Endothelial cell of umbilical vein (primary cell): ENCODE measurements around the gene METTL6. TPM values are rescaled to one million over a fixed set of nuclear protein-coding genes. Genes with fewer than 3 reads are reported as not detected.

Source experiments
- BruUV-seq: library from RNA; stranded (reverse); fragments of 400-500 nt; replicated peaks from 2 replicates; lab custom pipeline; 2021; lab: Mats Ljungman, UMichigan
- CTCF ChIA-PET: fragments of 300-600, 350-600 bp; sonication (Branson Sonifier 250); formaldehyde crosslinking; loops from one replicate; lab custom pipeline; 2021; ENCODE audit warnings: antibody characterized with exemption, inconsistent platforms; lab: Charles Lee
- POLR2A ChIA-PET: fragments of 300-600, 350-600 bp; sonication (Branson Sonifier 250); formaldehyde crosslinking; loops from one replicate; lab custom pipeline; 2021; ENCODE audit warnings: antibody characterized with exemption, inconsistent platforms; lab: Charles Lee
- DNase-seq: peaks from one replicate; pipeline ENCODE4 v3.0.0-alpha.2; 2011; ENCODE audit warnings: low read depth, low spot score
- FAIRE-seq: peaks from 2 replicates; lab custom pipeline; 2011; peaks lifted over from hg19 to GRCh38; lab: Jason Lieb, UNC
- H2AFZ ChIP-seq: 2 replicates; pipeline ENCODE4 v1.6.0; 2012; ENCODE audit warnings: low read depth, low read length, control low read depth, inconsistent platforms
- H3K27ac ChIP-seq: 2 replicates; pipeline ENCODE4 v1.5.1; 2011; ENCODE audit warnings: low read depth, mild to moderate bottlenecking, control low read depth, low read length, moderate library complexity; ENCODE audit not compliant: insufficient read depth
- H3K27me3 ChIP-seq, 2 experiments: 2 replicates each; pipeline versions ENCODE4 v1.6.0 to v1.6.1; 2011; ENCODE audit warnings: low read length in 2 of 2, mixed read lengths in 1 of 2; ENCODE audit not compliant: control insufficient read depth in 2 of 2, insufficient read depth in 2 of 2
- H3K36me3 ChIP-seq, 2 experiments: 2 replicates in 1 of 2; 3 replicates in 1 of 2; pipeline ENCODE4 v1.5.1; 2011; ENCODE audit warnings: low read length in 2 of 2, mild to moderate bottlenecking in 1 of 2, moderate library complexity in 1 of 2; ENCODE audit not compliant: control insufficient read depth in 2 of 2, insufficient read depth in 2 of 2; ENCODE audit errors: extremely low read depth in 1 of 2
- H3K4me1 ChIP-seq: 3 replicates; pipeline ENCODE4 v1.5.1; 2011; ENCODE audit warnings: mild to moderate bottlenecking, low read length; ENCODE audit not compliant: control insufficient read depth, insufficient read depth; ENCODE audit errors: extremely low read depth
- H3K4me2 ChIP-seq: 2 replicates; pipeline ENCODE4 v1.6.1; 2011; ENCODE audit warnings: low read length, control low read depth, mixed read lengths; ENCODE audit not compliant: insufficient read depth
- H3K4me3 ChIP-seq, 3 experiments: fragments of 200-600 bp in 1 of 3; sonication (generic), shearing (Covaris generic) in 1 of 3; replicated peaks in 1 of 3; 2 replicates each; pipeline ENCODE4 v1.5.1; 2011 to 2016; ENCODE audit warnings: control low read depth in 3 of 3, low read length in 3 of 3, mild to moderate bottlenecking in 2 of 3, inconsistent platforms in 1 of 3, low read depth in 1 of 3, moderate library complexity in 1 of 3; ENCODE audit not compliant: insufficient read depth in 1 of 3
- H3K79me2 ChIP-seq: 2 replicates; pipeline ENCODE4 v1.6.0; 2012; ENCODE audit warnings: low read length, inconsistent platforms; ENCODE audit not compliant: control insufficient read depth, insufficient read depth
- H3K9ac ChIP-seq: replicated peaks from 2 replicates; pipeline ENCODE3; 2011; ENCODE audit warnings: low read length, control low read depth; ENCODE audit not compliant: insufficient read depth; ENCODE audit errors: extremely low read depth
- H3K9me1 ChIP-seq: replicated peaks from 3 replicates; pipeline ENCODE4 v1.6.0; 2011; ENCODE audit warnings: mild to moderate bottlenecking, low read length; ENCODE audit not compliant: control insufficient read depth, insufficient read depth; ENCODE audit errors: extremely low read depth
- H3K9me3 ChIP-seq: replicated peaks from 2 replicates; pipeline ENCODE4 v1.5.1; 2012; ENCODE audit warnings: low read length, inconsistent platforms; ENCODE audit not compliant: control insufficient read depth, insufficient read depth
- H4K20me1 ChIP-seq: replicated peaks from 2 replicates; pipeline ENCODE3; 2011; ENCODE audit warnings: mild to moderate bottlenecking, low read length; ENCODE audit not compliant: control insufficient read depth, insufficient read depth; ENCODE audit errors: extremely low read depth
- CTCF ChIP-seq, 2 donors: IDR thresholded peaks; 1 replicate in 1 of 2; 2 replicates in 1 of 2; pipeline ENCODE4 v1.5.1; 2011; ENCODE audit warnings: low read length in 2 of 2, mild to moderate bottlenecking in 2 of 2, moderate library complexity in 2 of 2, control low read depth in 1 of 2, inconsistent platforms in 1 of 2, low read depth in 1 of 2; ENCODE audit not compliant: insufficient read depth in 1 of 2; ENCODE audit errors: extremely low read depth in 1 of 2
- EZH2 ChIP-seq: IDR thresholded peaks from 2 replicates; pipeline ENCODE4 v1.6.1; 2012; ENCODE audit warnings: borderline replicate concordance, low read depth, mild to moderate bottlenecking, moderate library complexity, low read length, inconsistent platforms; ENCODE audit not compliant: severe bottlenecking
- FOS ChIP-seq: IDR thresholded peaks from 2 replicates; pipeline ENCODE4 v1.6.1; 2011; ENCODE audit warnings: mild to moderate bottlenecking, low read length, moderate library complexity, borderline replicate concordance; ENCODE audit not compliant: insufficient read depth
- GATA2 ChIP-seq: IDR thresholded peaks from 2 replicates; pipeline ENCODE4 v1.7.0; 2011; ENCODE audit warnings: low read depth, mild to moderate bottlenecking, moderate library complexity, mixed read lengths, low read length; ENCODE audit not compliant: insufficient read length, insufficient read depth
- JUN ChIP-seq: IDR thresholded peaks from 2 replicates; pipeline ENCODE4 v1.6.1; 2011; ENCODE audit warnings: borderline replicate concordance, low read depth; ENCODE audit not compliant: insufficient read length, insufficient read depth
- MYC ChIP-seq: IDR thresholded peaks from one replicate; pipeline ENCODE4 v1.6.1; 2011; ENCODE audit warnings: mild to moderate bottlenecking, low read depth, low read length
- POLR2A ChIP-seq: IDR thresholded peaks from 2 replicates; pipeline ENCODE4 v1.6.1; 2012; ENCODE audit warnings: low read depth, mild to moderate bottlenecking, control low read depth, low read length
- POLR2AphosphoS5 ChIP-seq: IDR thresholded peaks from 2 replicates; pipeline ENCODE4 v1.6.1; 2012; ENCODE audit warnings: low read depth, mild to moderate bottlenecking, control low read depth, low read length, moderate library complexity; ENCODE audit not compliant: insufficient read depth
- dilution Hi-C: fragments of 300-500 bp; cut with MboI; formaldehyde crosslinking; loops from one replicate; pipeline ENCODE4 v1.15.0; 2019; ENCODE audit warnings: low sequenced_read_pairs; ENCODE audit not compliant: extremely low pct_ligation_motif_present
- intact Hi-C: fragments of 100-400 bp; cut with micrococcal nuclease; formaldehyde crosslinking; loops from one replicate; pipeline ENCODE4 v1.10.0; 2022
- polyA plus RNA-seq, 4 experiments: library from polyadenylated mRNA; depleted of rRNA in 3 of 4; stranded (reverse) in 3 of 4; unstranded in 1 of 4; fragments of >200 nt; gene quantifications; 2 replicates each; pipeline versions ENCODE4 v1.2.1 to v1.2.3, GENCODE V29; 2011 to 2012; ENCODE audit warnings: missing spikeins in 1 of 4
- total RNA-seq: library from RNA; stranded (reverse); gene quantifications from 2 replicates; pipeline ENCODE4 v1.2.3, GENCODE V29; 2021
- TF ChIP-seq, protein P1 (sequence below): IDR thresholded peaks from 2 replicates; pipeline ENCODE4 v1.6.1; 2011; ENCODE audit not compliant: insufficient read depth, insufficient read length

The METTL6 gene
- total and polyA plus RNA-seq, 2 donors (not counting 3 experiments of a cell fraction or from before 2014, with no cell fraction given) = 12.7 to 19.5 TPM

DNA sequence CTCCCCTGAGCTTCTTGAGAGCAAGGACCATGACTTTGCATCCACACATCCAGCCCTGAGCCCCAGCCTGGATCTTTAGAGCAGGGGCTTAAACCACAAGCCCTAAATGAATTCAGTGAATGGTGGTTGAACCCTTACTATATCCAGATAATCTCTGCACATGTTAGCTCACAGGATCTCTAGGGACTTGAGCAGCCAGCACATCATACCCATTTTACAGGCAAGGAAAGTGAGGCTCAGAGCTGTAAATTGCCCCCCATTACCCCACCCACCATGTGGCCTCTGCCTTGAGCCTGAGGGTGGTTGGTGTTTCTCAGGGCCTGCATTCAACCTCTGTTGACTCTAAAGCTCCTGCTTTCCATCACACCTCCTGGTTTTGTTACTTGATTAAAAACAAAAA is 27.6 kb upstream of the METTL6 start:
- H3K4me3 ChIP-seq = no peak overlapping the region
- FAIRE-seq (no peak), DNase-seq (no peak)
- H3K36me3 ChIP-seq = no peaks in the 10 kb centered on the region
- no TSS peak for BruUV-seq
- dilution Hi-C loops (no loop called here), intact Hi-C loops (no loop called here)
- H2AFZ ChIP-seq = no peak overlapping the region
- POLR2A ChIA-PET = interaction anchor here (0.6 kb wide), 1 partner anchor 336 kb away, joined by 4 read pairs; no protein-coding TSS in a partner anchor
- H3K27ac ChIP-seq = no peak overlapping the region
- no peaks in the 10 kb centered on the region for H4K20me1 ChIP-seq
- no peaks in the 10 kb centered on the region for H3K27me3 ChIP-seq
- H3K4me2 ChIP-seq = no peak overlapping the region
- no peak overlapping the region for H3K9ac ChIP-seq
- TF ChIP-seq GATA2 (no peak), JUN (no peak), CTCF (IDR thresholded peaks at IDR 0.05; ENCODE audit: extremely low read depth in 1 of 2, insufficient read depth in 1 of 2, low read depth in 1 of 2, low read length in 2 of 2) (no peak), EZH2 (no peak), MYC (no peak), FOS (no peak), POLR2AphosphoS5 (no peak), POLR2A (no peak)
- TF ChIP-seq, protein P1, sequence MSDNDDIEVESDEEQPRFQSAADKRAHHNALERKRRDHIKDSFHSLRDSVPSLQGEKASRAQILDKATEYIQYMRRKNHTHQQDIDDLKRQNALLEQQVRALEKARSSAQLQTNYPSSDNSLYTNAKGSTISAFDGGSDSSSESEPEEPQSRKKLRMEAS = no peak
- H3K9me3 ChIP-seq = no peaks in the 10 kb centered on the region
- H3K79me2 ChIP-seq = no peaks in the 10 kb centered on the region
- CTCF ChIA-PET = no interaction called here
- H3K9me1 ChIP-seq = no peaks in the 10 kb centered on the region
- H3K4me1 ChIP-seq = no peaks in the 10 kb centered on the region
